Measurements from ENCODE around the gene H6PD.

Gene H6PD

DNA sequence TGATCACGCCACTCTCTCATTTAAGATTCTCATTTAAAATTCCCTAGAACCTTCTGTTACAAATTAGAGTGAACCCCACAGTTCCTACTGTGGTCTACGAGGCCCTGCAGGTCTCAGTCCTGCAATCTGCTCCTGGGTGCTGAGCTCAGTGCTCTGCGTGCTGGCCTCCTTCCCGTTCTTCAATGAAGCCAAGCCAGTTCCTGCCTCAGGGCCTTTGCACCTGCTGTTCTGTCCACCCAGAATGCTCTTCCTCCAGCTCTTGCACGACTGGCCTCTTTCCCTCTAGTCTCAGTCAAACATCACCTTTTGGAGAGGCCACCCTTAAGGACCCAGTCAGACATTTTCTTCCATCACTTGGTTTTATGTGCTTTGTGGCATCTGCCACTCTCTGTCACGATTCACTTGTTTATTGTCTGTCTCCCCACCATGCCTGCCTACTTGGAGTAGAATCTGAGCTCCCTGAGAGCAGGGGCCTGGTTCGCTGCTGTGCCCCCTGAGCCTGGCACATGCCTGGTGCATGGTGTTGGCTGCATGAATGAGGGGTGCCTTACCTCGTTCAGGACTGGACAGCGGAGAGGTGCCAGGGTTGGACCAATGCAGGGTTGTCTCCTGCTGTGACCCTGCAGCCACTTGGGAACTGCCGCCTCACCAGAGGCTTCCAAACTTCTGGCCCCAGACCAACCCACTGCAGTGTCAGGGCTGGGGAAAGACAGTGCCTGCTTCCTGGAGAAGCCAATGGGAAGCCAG, 9.7 kb upstream of the H6PD start:
- DNase-seq (ENCODE audit: insufficient read length, low spot score) (no peak), FAIRE-seq (no peak)
- no peak for TF ChIP-seq CTCF (IDR thresholded peaks at IDR 0.05; ENCODE audit: insufficient read depth, missing control alignments)

- DNase-seq (ENCODE audit: insufficient read length, low spot score) (no peak), FAIRE-seq (no peak)
- TF ChIP-seq CTCF (IDR thresholded peaks at IDR 0.05; ENCODE audit: insufficient read depth, missing control alignments): no peak
Observed at GRCh38 chr1:9225411-9225785, 9.2 kb upstream of the H6PD start.

DNA sequence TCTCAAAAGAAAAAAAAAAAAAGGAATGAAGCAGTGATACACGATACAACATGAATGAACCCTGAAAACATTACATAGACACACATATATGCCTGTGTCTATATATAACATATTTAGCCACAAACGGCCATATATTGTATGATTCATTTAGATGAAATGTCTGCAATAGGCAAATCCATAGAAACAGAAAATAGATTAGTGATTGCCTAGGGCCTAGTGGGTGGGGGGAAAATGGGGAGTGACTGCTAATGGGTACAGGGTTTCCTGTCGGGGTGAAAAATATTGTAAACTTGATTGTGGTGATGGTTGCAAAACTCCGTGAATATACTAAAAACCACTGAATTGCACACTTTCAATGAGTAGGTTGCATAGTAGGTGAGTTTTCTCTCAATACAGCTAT, 6.0 kb upstream of the H6PD start:
- no peak for DNase-seq (ENCODE audit: insufficient read length, low spot score)
- no peak for FAIRE-seq
- TF ChIP-seq CTCF (IDR thresholded peaks at IDR 0.05; ENCODE audit: insufficient read depth, missing control alignments): no peak

DNA sequence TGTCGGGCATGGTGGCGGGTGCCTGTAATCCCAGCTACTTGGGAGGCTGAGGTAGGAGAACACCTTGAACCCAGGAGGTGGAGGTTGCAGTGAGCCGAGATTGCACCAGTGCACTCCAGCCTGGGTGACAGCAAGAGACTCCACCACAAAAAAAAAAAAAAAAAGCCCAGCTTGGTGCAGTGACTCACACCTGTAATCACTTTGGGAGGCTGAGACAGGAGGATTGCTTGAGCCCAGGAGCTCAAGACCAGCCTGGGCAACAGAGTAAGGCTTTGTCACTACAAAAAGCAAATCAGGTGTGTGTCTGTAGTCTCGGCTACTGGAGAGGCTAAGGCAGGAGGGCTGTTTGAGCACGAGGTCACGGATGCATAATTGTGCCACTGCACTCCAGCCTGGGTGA, 5.0 kb upstream of the H6PD start:
- TF ChIP-seq CTCF (IDR thresholded peaks at IDR 0.05; ENCODE audit: insufficient read depth, missing control alignments): no peak
- no peak for DNase-seq (ENCODE audit: insufficient read length, low spot score)
- no peak for FAIRE-seq

GRCh38 chr1:9230869-9231533, 3.6 kb upstream of the H6PD start:
- no peak for FAIRE-seq
- no peak for TF ChIP-seq CTCF (IDR thresholded peaks at IDR 0.05; ENCODE audit: insufficient read depth, missing control alignments)
- no peak for DNase-seq (ENCODE audit: insufficient read length, low spot score)

- TF ChIP-seq CTCF (IDR thresholded peaks at IDR 0.05; ENCODE audit: insufficient read depth, missing control alignments): no peak
- DNase-seq (ENCODE audit: insufficient read length, low spot score) (no peak), FAIRE-seq (no peak)
Observed at GRCh38 chr1:9231648-9232332, 2.8 kb upstream of the H6PD start.

Data from D721Med (cell line).